Measurements from ENCODE around the gene PAFAH2.
"Not testable (repeated sequence)": the region's sequence is repeated elsewhere in the genome, so short reads cannot be mapped to it uniquely, and the experiment has no call there.

PAFAH2 gene

GRCh38 chr1:25933479-25934365 is 64.1 kb downstream of the PAFAH2 start:
- no peak overlapping the region for H3K27ac ChIP-seq (ENCODE audit: low read length)
- DNase-seq (ENCODE audit: low read depth, low spot score): no peak
- WGBS (ENCODE audit: insufficient coverage, insufficient read length): no CpG with 5 or more reads among the region's 13 CpGs
- H3K4me3 ChIP-seq (ENCODE audit: low read length): no peak overlapping the region
- H3K9me3 ChIP-seq (ENCODE audit: control insufficient read depth, insufficient read depth, low read length): no peaks in the 10 kb centered on the region
- no peaks in the 10 kb centered on the region for H3K27me3 ChIP-seq (ENCODE audit: control insufficient read depth, insufficient read depth, low read length)
- H3K36me3 ChIP-seq (ENCODE audit: control insufficient read depth, insufficient read depth, low read length): no peaks in the 10 kb centered on the region
- no peaks in the 10 kb centered on the region; the same call in 1 of the 2 replicates for H3K4me1 ChIP-seq (ENCODE audit: control insufficient read depth, insufficient read depth, low read length)

- WGBS (ENCODE audit: insufficient coverage, insufficient read length): no CpG with 5 or more reads among the region's 12 CpGs
- not testable (repeated sequence) for H3K9me3 ChIP-seq (ENCODE audit: control insufficient read depth, insufficient read depth, low read length)
Observed at GRCh38 chr1:25932811-25933400, 65.0 kb downstream of the PAFAH2 start.

GRCh38 chr1:25932321-25932720 is 65.5 kb downstream of the PAFAH2 start:
- H3K4me3 ChIP-seq (ENCODE audit: low read length): no peak overlapping the region
- no peaks in the 10 kb centered on the region for H3K36me3 ChIP-seq (ENCODE audit: control insufficient read depth, insufficient read depth, low read length)
- no peaks in the 10 kb centered on the region for H3K27me3 ChIP-seq (ENCODE audit: control insufficient read depth, insufficient read depth, low read length)
- DNase-seq (ENCODE audit: low read depth, low spot score): no peak
- H3K4me1 ChIP-seq (ENCODE audit: control insufficient read depth, insufficient read depth, low read length): peaks cover 2% of the 10 kb centered on the region
- WGBS (ENCODE audit: insufficient coverage, insufficient read length): no CpG with 5 or more reads among the region's 5 CpGs
- H3K27ac ChIP-seq (ENCODE audit: low read length): no peak overlapping the region
- H3K9me3 ChIP-seq (ENCODE audit: control insufficient read depth, insufficient read depth, low read length): no peaks in the 10 kb centered on the region

More at GRCh38 chr1:25932811-25933400, 65.0 kb downstream of the PAFAH2 start:
- not testable (repeated sequence) for H3K27me3 ChIP-seq (ENCODE audit: control insufficient read depth, insufficient read depth, low read length); H3K4me1 ChIP-seq (ENCODE audit: control insufficient read depth, insufficient read depth, low read length); H3K36me3 ChIP-seq (ENCODE audit: control insufficient read depth, insufficient read depth, low read length); H3K4me3 ChIP-seq (ENCODE audit: low read length); DNase-seq (ENCODE audit: low read depth, low spot score); H3K27ac ChIP-seq (ENCODE audit: low read length)

GRCh38 chr1:25929016-25929415 is 68.8 kb downstream of the PAFAH2 start:
- no CpG with 5 or more reads among the region's 7 CpGs for WGBS (ENCODE audit: insufficient coverage, insufficient read length)
- Histone ChIP-seq H3K9me3 (ENCODE audit: control insufficient read depth, insufficient read depth, low read length) (no peaks in the 10 kb centered on the region), H3K4me1 (ENCODE audit: control insufficient read depth, insufficient read depth, low read length) (peaks cover 5% of the 10 kb centered on the region), H3K27ac (ENCODE audit: low read length) (no peak overlapping the region), H3K36me3 (ENCODE audit: control insufficient read depth, insufficient read depth, low read length) (no peaks in the 10 kb centered on the region), H3K27me3 (ENCODE audit: control insufficient read depth, insufficient read depth, low read length) (no peaks in the 10 kb centered on the region), H3K4me3 (ENCODE audit: low read length) (no peak overlapping the region)
- DNase-seq (ENCODE audit: low read depth, low spot score): no peak

GRCh38 chr1:25927521-25928265 is 70.2 kb downstream of the PAFAH2 start:
- DNase-seq (ENCODE audit: low read depth, low spot score): no peak
- no peak overlapping the region for H3K4me3 ChIP-seq (ENCODE audit: low read length)
- no peaks in the 10 kb centered on the region for H3K9me3 ChIP-seq (ENCODE audit: control insufficient read depth, insufficient read depth, low read length)
- WGBS (ENCODE audit: insufficient coverage, insufficient read length): no CpG with 5 or more reads among the region's 5 CpGs
- no peaks in the 10 kb centered on the region for H3K27me3 ChIP-seq (ENCODE audit: control insufficient read depth, insufficient read depth, low read length)
- H3K36me3 ChIP-seq (ENCODE audit: control insufficient read depth, insufficient read depth, low read length): no peaks in the 10 kb centered on the region
- H3K27ac ChIP-seq (ENCODE audit: low read length): no peak overlapping the region
- peaks cover 5% of the 10 kb centered on the region for H3K4me1 ChIP-seq (ENCODE audit: control insufficient read depth, insufficient read depth, low read length)

GRCh38 chr1:25926731-25927496 is 70.9 kb downstream of the PAFAH2 start:
- Histone ChIP-seq H3K36me3 (ENCODE audit: control insufficient read depth, insufficient read depth, low read length) (no peaks in the 10 kb centered on the region), H3K4me3 (ENCODE audit: low read length) (no peak overlapping the region), H3K27ac (ENCODE audit: low read length) (no peak overlapping the region), H3K4me1 (ENCODE audit: control insufficient read depth, insufficient read depth, low read length) (peaks cover 6% of the 10 kb centered on the region), H3K9me3 (ENCODE audit: control insufficient read depth, insufficient read depth, low read length) (no peaks in the 10 kb centered on the region), H3K27me3 (ENCODE audit: control insufficient read depth, insufficient read depth, low read length) (no peaks in the 10 kb centered on the region)
- no CpG with 5 or more reads among the region's 13 CpGs for WGBS (ENCODE audit: insufficient coverage, insufficient read length)
- no peak for DNase-seq (ENCODE audit: low read depth, low spot score)

GRCh38 chr1:25924454-25924853 is 73.4 kb downstream of the PAFAH2 start:
- no peaks in the 10 kb centered on the region for H3K36me3 ChIP-seq (ENCODE audit: control insufficient read depth, insufficient read depth, low read length)
- DNase-seq (ENCODE audit: low read depth, low spot score): no peak
- H3K27ac ChIP-seq (ENCODE audit: low read length): no peak overlapping the region
- H3K4me3 ChIP-seq (ENCODE audit: low read length): no peak overlapping the region
- no peaks in the 10 kb centered on the region for H3K9me3 ChIP-seq (ENCODE audit: control insufficient read depth, insufficient read depth, low read length)
- WGBS (ENCODE audit: insufficient coverage, insufficient read length): no CpG with 5 or more reads among the region's 2 CpGs
- peaks cover 6% of the 10 kb centered on the region for H3K4me1 ChIP-seq (ENCODE audit: control insufficient read depth, insufficient read depth, low read length)
- no peaks in the 10 kb centered on the region for H3K27me3 ChIP-seq (ENCODE audit: control insufficient read depth, insufficient read depth, low read length)

GRCh38 chr1:25922971-25923552 is 74.8 kb downstream of the PAFAH2 start:
- Histone ChIP-seq H3K9me3 (ENCODE audit: control insufficient read depth, insufficient read depth, low read length) (no peaks in the 10 kb centered on the region), H3K4me3 (ENCODE audit: low read length) (peak overlapping the region; percentile 75; the same call in 1 of the 2 replicates), H3K27me3 (ENCODE audit: control insufficient read depth, insufficient read depth, low read length) (no peaks in the 10 kb centered on the region), H3K4me1 (ENCODE audit: control insufficient read depth, insufficient read depth, low read length) (peaks cover 6% of the 10 kb centered on the region; the same call in 1 of the 2 replicates), H3K36me3 (ENCODE audit: control insufficient read depth, insufficient read depth, low read length) (no peaks in the 10 kb centered on the region), H3K27ac (ENCODE audit: low read length) (no peak overlapping the region)
- WGBS (ENCODE audit: insufficient coverage, insufficient read length): no CpG with 5 or more reads among the region's 32 CpGs
- no peak for DNase-seq (ENCODE audit: low read depth, low spot score)

GRCh38 chr1:25922056-25922970 is 75.5 kb downstream of the PAFAH2 start:
- Histone ChIP-seq H3K27ac (ENCODE audit: low read length) (no peak overlapping the region), H3K9me3 (ENCODE audit: control insufficient read depth, insufficient read depth, low read length) (no peaks in the 10 kb centered on the region), H3K36me3 (ENCODE audit: control insufficient read depth, insufficient read depth, low read length) (no peaks in the 10 kb centered on the region), H3K4me1 (ENCODE audit: control insufficient read depth, insufficient read depth, low read length) (0 out of 2 replicates have a peak, but pooled peaks cover 4% of the 10 kb centered on the region), H3K4me3 (ENCODE audit: low read length) (peak overlapping the region; percentile 75), H3K27me3 (ENCODE audit: control insufficient read depth, insufficient read depth, low read length) (no peaks in the 10 kb centered on the region)
- DNase-seq (ENCODE audit: low read depth, low spot score): no peak
- no CpG with 5 or more reads among the region's 49 CpGs for WGBS (ENCODE audit: insufficient coverage, insufficient read length)

Data from iPS DF 6.9 (cell line).